ENCODE measurements around the gene ABLIM1. TPM values are rescaled to one million over a fixed set of nuclear protein-coding genes. Genes with fewer than 3 reads are reported as not detected.

ABLIM1 gene
- total and polyA plus RNA-seq, 4 donors = 20.0 to 135 (median 59.9) TPM

DNA sequence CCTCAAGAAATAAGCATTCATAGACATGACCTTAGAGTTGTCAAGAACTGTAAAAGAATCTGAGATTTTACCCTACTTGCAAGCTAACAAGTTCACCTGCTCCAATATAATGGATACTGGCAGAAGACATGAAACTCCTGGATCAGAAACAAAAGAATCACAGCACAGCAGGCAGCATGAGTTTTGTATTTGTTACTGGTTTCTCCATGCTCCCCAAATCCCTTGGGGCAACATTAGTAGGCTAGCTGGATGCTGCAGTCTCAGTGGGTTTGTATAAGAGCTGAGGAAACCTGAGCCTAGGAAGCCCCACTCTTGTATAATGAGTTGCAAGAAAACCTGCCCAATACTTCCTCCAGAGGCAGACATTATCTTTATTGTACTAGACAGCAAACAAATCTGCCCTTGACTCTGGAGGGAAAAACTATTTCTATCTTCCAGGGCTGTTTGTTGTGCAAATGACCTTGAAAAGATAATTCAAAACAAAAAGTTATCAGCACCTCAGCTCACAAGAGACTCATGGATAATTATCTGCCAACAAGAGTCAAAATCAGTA is 64.8 kb downstream of the ABLIM1 start:
- TF ChIP-seq, protein P1, sequence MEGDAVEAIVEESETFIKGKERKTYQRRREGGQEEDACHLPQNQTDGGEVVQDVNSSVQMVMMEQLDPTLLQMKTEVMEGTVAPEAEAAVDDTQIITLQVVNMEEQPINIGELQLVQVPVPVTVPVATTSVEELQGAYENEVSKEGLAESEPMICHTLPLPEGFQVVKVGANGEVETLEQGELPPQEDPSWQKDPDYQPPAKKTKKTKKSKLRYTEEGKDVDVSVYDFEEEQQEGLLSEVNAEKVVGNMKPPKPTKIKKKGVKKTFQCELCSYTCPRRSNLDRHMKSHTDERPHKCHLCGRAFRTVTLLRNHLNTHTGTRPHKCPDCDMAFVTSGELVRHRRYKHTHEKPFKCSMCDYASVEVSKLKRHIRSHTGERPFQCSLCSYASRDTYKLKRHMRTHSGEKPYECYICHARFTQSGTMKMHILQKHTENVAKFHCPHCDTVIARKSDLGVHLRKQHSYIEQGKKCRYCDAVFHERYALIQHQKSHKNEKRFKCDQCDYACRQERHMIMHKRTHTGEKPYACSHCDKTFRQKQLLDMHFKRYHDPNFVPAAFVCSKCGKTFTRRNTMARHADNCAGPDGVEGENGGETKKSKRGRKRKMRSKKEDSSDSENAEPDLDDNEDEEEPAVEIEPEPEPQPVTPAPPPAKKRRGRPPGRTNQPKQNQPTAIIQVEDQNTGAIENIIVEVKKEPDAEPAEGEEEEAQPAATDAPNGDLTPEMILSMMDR (IDR thresholded peaks at IDR 0.05; ENCODE audit: control extremely low read depth, extremely low read depth) = no peak
- no peak for ATAC-seq (ENCODE audit: insufficient read depth, low FRiP score)

DNA sequence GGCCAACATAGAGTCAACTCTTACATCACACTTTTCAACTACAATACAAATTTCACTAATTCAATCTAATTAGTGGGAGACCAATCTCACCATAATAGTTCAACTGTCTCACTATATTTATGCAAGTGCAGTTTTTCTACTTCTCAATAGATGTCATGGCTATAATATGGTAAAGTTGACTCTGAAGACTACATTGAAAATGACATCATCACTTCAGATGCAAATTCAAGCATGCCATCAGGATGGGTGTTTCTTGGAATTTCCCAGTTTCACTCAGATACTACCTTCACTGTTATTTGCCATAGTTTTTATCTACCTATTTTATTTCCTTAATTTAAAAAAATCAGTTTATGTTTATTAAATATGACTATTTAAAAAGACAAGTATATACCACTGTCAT is 67.1 kb downstream of the ABLIM1 start:
- Histone ChIP-seq H3K9ac (ENCODE audit: insufficient read depth in 1 of 2, low read length in 2 of 2) (no peak overlapping the region), H3K9me3 (ENCODE audit: control insufficient read depth in 4 of 4, insufficient read depth in 3 of 4, low read length in 3 of 4) (no peaks in the 10 kb centered on the region), H3K27me3 (ENCODE audit: control insufficient read depth in 3 of 3, insufficient read depth in 3 of 3, low read length in 2 of 3) (no peaks in the 10 kb centered on the region), H3K4me1 (ENCODE audit: control insufficient read depth in 5 of 5, insufficient read depth in 5 of 5, low read length in 5 of 5) (peaks cover 0 to 6% (median 0%) of the 10 kb centered on the region in 5 donors), H3K4me3 (no peak overlapping the region), H3K27ac (ENCODE audit: low read depth in 1 of 2, low read length in 1 of 2) (peak overlapping the region in 1 of 2 donors; percentile 22), H3K36me3 (ENCODE audit: control insufficient read depth in 4 of 4, insufficient read depth in 4 of 4, low read length in 4 of 4) (peaks cover 0 to 6% (median 1%) of the 10 kb centered on the region in 4 donors)
- DNase-seq = no peak
- TF ChIP-seq, protein P1 (IDR thresholded peaks at IDR 0.05; ENCODE audit: control extremely low read depth, extremely low read depth) = no peak
- no peak for ATAC-seq (ENCODE audit: insufficient read depth, low FRiP score)

More for the DNA sequence above, 64.8 kb downstream of the ABLIM1 start:
- Histone ChIP-seq H3K9ac (ENCODE audit: insufficient read depth in 1 of 2, low read length in 2 of 2) (no peak overlapping the region), H3K4me1 (ENCODE audit: control insufficient read depth in 5 of 5, insufficient read depth in 5 of 5, low read length in 5 of 5) (peaks cover 0 to 2% (median 0%) of the 10 kb centered on the region in 5 donors), H3K36me3 (ENCODE audit: control insufficient read depth in 4 of 4, insufficient read depth in 4 of 4, low read length in 4 of 4) (peaks cover 0 to 6% (median 3%) of the 10 kb centered on the region in 4 donors), H3K9me3 (ENCODE audit: control insufficient read depth in 4 of 4, insufficient read depth in 3 of 4, low read length in 3 of 4) (no peaks in the 10 kb centered on the region), H3K27me3 (ENCODE audit: control insufficient read depth in 3 of 3, insufficient read depth in 3 of 3, low read length in 2 of 3) (no peaks in the 10 kb centered on the region), H3K4me3 (no peak overlapping the region), H3K27ac (ENCODE audit: low read depth in 1 of 2, low read length in 1 of 2) (no peak overlapping the region)
- no peak for DNase-seq

DNA sequence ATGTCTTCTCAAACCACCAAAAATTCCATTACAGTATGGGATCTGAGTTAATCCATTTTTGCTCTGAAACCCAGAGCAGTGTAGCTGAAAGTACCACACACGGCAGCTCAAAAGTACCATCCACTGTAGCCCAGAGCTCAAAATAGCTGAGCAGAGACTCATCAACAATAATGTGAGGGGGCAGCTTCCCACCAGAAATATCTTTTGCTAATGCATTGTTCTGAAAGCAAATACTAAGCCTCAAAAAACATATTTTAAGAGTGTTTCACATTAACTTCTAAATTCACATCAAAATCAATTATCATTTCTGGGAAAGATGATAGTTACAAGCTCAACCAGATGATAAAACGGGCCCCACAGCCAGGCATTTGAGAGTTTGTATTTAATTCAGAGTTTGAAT is 73.7 kb downstream of the ABLIM1 start:
- WGBS, 2 donors = 88 to 90% methylated on average over 2 of the region's 2 CpGs
- Histone ChIP-seq H3K9ac (ENCODE audit: insufficient read depth in 1 of 2, low read length in 2 of 2) (no peak overlapping the region), H3K27ac (ENCODE audit: low read depth in 1 of 2, low read length in 1 of 2) (no peak overlapping the region), H3K9me3 (ENCODE audit: control insufficient read depth in 4 of 4, insufficient read depth in 3 of 4, low read length in 3 of 4) (no peaks in the 10 kb centered on the region), H3K4me1 (ENCODE audit: control insufficient read depth in 5 of 5, insufficient read depth in 5 of 5, low read length in 5 of 5) (peaks cover 0 to 38% (median 0%) of the 10 kb centered on the region in 5 donors), H3K4me3 (no peak overlapping the region), H3K27me3 (ENCODE audit: control insufficient read depth in 3 of 3, insufficient read depth in 3 of 3, low read length in 2 of 3) (no peaks in the 10 kb centered on the region), H3K36me3 (ENCODE audit: control insufficient read depth in 4 of 4, insufficient read depth in 4 of 4, low read length in 4 of 4) (no peaks in the 10 kb centered on the region)
- DNase-seq (no peak), ATAC-seq (ENCODE audit: insufficient read depth, low FRiP score) (no peak)
- TF ChIP-seq, protein P1 (IDR thresholded peaks at IDR 0.05; ENCODE audit: control extremely low read depth, extremely low read depth) = no peak

DNA sequence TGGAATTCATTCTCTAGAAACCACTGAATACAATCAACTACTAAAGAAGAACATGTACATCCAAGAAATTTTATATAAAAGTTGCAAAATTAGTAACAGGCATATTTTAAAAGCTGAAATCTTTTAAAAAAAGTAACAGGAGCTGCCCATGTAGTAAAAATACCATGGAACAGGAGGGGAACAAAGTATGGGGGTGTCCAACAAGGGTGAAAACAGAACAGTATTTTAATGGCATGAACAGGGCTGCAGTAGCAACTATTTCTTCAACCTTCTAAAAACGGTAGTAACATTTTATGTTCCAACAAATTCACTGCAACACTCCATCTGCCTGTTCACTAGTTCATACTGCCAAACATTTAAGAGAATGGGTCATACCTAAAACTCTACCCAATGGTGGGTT is 77.0 kb downstream of the ABLIM1 start:
- ATAC-seq (ENCODE audit: insufficient read depth, low FRiP score) (no peak), DNase-seq (no peak)
- Histone ChIP-seq H3K27ac (ENCODE audit: low read depth in 1 of 2, low read length in 1 of 2) (no peak overlapping the region), H3K4me1 (ENCODE audit: control insufficient read depth in 5 of 5, insufficient read depth in 5 of 5, low read length in 5 of 5) (peaks cover 0 to 52% (median 6%) of the 10 kb centered on the region in 5 donors), H3K4me3 (no peak overlapping the region), H3K27me3 (ENCODE audit: control insufficient read depth in 3 of 3, insufficient read depth in 3 of 3, low read length in 2 of 3) (no peaks in the 10 kb centered on the region), H3K9me3 (ENCODE audit: control insufficient read depth in 4 of 4, insufficient read depth in 3 of 4, low read length in 3 of 4) (no peaks in the 10 kb centered on the region), H3K36me3 (ENCODE audit: control insufficient read depth in 4 of 4, insufficient read depth in 4 of 4, low read length in 4 of 4) (no peaks in the 10 kb centered on the region), H3K9ac (ENCODE audit: insufficient read depth in 1 of 2, low read length in 2 of 2) (no peak overlapping the region)
- TF ChIP-seq, protein P1 (IDR thresholded peaks at IDR 0.05; ENCODE audit: control extremely low read depth, extremely low read depth) = no peak
- WGBS, 2 donors = 75 to 83% methylated on average over 1 of the region's 1 CpG
